GM06990 (cell line): ENCODE data around the gene PMEPA1.

Experiments
- DNase-seq: peaks from one replicate; pipeline ENCODE4 v3.0.0-alpha.2; 2011; ENCODE audit not compliant: insufficient read length; ENCODE audit errors: extremely low read depth
- H3K27me3 ChIP-seq: replicated peaks from 2 replicates; pipeline ENCODE4 v1.6.0; 2011; ENCODE audit warnings: low read length; ENCODE audit not compliant: control insufficient read depth, insufficient read depth
- H3K36me3 ChIP-seq: 2 replicates; pipeline ENCODE4 v1.5.1; 2011; ENCODE audit warnings: low read length; ENCODE audit not compliant: control insufficient read depth, insufficient read depth
- H3K4me3 ChIP-seq: replicated peaks from 2 replicates; pipeline ENCODE4 v1.5.1; 2011; ENCODE audit warnings: low read depth, mild to moderate bottlenecking, control low read depth, low read length
- TF ChIP-seq, protein P1 (sequence below): IDR thresholded peaks from 2 replicates; pipeline ENCODE4 v1.5.1; 2011; ENCODE audit warnings: low read length, control low read depth, mild to moderate bottlenecking, inconsistent platforms; ENCODE audit not compliant: insufficient read depth, poor library complexity, severe bottlenecking

The PMEPA1 gene

GRCh38 chr20:57660181-57660921, 49.5 kb downstream of the PMEPA1 start:
- Histone ChIP-seq H3K4me3 (no peak overlapping the region), H3K36me3 (no peaks in the 10 kb centered on the region), H3K27me3 (no peaks in the 10 kb centered on the region)
- DNase-seq = no peak
- TF ChIP-seq, protein P1, sequence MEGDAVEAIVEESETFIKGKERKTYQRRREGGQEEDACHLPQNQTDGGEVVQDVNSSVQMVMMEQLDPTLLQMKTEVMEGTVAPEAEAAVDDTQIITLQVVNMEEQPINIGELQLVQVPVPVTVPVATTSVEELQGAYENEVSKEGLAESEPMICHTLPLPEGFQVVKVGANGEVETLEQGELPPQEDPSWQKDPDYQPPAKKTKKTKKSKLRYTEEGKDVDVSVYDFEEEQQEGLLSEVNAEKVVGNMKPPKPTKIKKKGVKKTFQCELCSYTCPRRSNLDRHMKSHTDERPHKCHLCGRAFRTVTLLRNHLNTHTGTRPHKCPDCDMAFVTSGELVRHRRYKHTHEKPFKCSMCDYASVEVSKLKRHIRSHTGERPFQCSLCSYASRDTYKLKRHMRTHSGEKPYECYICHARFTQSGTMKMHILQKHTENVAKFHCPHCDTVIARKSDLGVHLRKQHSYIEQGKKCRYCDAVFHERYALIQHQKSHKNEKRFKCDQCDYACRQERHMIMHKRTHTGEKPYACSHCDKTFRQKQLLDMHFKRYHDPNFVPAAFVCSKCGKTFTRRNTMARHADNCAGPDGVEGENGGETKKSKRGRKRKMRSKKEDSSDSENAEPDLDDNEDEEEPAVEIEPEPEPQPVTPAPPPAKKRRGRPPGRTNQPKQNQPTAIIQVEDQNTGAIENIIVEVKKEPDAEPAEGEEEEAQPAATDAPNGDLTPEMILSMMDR = no peak

GRCh38 chr20:57659517-57660180, 50.2 kb downstream of the PMEPA1 start:
- no peaks in the 10 kb centered on the region for H3K36me3 ChIP-seq
- DNase-seq = no peak
- H3K27me3 ChIP-seq = no peaks in the 10 kb centered on the region

DNA sequence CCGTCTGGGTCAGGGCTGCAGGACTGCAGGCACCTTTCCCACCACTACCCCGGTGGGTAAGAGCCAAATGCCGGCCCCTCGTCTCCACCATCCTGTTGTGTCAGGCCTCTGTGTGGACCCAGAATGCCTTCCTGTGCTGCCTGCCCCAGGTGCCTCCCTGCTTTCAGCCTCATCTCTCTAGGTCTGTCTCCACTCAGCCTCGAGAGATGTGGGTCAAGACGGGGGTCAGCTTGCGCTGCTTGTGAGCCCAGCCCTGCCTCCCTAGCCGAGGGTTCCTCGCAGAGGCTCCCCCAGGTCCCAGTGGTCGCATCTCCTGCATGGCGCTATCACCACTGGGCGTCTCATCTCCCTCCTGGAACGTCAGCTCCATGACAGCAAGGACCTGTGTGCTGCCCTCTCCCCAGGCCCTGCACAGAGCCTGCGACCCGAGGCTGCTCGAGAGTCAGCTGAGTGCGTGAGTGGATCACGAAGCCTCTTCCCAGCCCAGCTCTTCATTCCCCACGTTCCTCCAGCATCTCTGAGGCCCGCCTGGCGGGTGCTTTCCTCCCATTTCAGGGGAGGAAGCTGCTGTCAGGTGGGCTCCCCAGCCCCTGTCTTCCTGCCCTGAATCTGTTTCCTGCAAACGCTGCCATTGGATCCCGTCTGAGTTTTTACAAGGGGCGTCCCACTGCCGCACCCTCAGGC, 50.8 kb downstream of the PMEPA1 start:
- H3K4me3 ChIP-seq = no peak overlapping the region
- no peak for DNase-seq
- TF ChIP-seq, protein P1 = no peak
- H3K27me3 ChIP-seq = no peaks in the 10 kb centered on the region
- no peaks in the 10 kb centered on the region for H3K36me3 ChIP-seq

More at GRCh38 chr20:57659517-57660180, 50.2 kb downstream of the PMEPA1 start:
- H3K4me3 ChIP-seq = no peak overlapping the region
- TF ChIP-seq, protein P1 = no peak

DNA sequence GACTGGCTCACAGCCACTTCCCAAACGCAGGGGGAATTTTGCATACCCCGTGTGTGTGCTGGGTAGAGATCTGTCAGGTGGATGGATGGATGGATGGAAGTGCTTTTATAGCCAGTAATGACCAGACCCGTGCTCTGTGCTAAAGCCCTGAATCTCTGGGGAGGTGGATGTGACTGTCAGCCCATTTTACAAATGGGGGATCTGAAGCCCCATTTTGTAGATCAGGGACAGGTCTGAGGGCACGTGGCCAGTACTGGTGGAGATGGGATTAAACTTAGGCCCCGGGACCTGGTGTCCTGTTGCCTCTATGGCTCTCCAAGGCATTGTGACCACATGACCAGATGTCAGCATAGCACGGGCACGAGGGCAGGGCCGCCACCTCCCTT, 51.4 kb downstream of the PMEPA1 start:
- TF ChIP-seq, protein P1 = no peak
- H3K27me3 ChIP-seq = no peaks in the 10 kb centered on the region
- no peak overlapping the region for H3K4me3 ChIP-seq
- DNase-seq = no peak
- no peaks in the 10 kb centered on the region for H3K36me3 ChIP-seq

DNA sequence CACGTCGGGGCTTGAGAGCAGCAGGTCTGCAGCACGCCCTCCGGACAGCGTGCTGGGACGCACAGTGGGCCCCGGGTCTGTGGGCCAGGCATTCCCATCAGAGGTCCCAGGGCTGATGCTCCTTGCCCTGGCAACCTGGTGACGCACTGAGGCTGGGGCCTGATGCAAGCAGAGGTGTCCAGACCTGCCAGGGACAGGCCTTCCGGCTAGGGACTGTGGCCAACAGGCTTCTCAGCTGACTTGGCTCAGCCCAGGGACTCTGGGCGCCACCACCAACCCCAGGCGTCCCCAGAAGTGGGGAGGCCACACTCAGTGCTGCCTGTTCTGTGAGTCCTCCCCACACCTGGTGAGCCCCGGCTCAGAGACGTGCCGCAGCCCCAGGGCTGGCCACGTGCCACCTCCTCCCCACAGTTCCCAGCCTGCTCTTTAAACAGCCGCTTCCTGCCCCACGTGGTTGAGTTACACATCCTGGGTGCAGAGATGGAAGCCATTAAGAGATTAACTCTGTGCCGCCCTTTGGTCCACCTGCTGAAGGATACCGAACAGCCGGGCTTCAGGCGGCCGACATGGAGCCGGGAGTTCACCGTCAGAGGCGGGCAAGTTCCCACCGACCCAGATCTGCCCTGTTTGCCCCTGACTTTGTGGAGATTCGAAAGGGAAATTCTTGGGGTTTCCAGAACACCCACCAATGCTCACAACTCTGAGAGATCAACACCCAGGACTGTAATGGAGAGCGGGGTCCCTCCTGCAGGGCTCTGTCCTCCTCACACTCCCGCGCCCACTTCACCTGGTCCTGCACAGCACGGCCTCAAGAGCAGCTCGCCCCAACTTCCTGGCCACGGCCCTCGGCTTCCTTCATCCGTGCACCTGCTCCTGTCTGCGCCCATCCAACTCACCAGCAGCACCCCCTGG, 52.0 kb downstream of the PMEPA1 start:
- DNase-seq = no peak
- TF ChIP-seq, protein P1 = no peak
- Histone ChIP-seq H3K36me3 (no peaks in the 10 kb centered on the region), H3K27me3 (no peaks in the 10 kb centered on the region), H3K4me3 (no peak overlapping the region)
